HG02970 (cell line): ENCODE measurements around the gene SULT1E1.

Source experiments
- ATAC-seq: cut with Tn5 transposase; IDR thresholded peaks from one replicate; pipeline ENCODE4 v1.9.1; 2021; ENCODE audit warnings: mild to moderate bottlenecking, moderate library complexity, moderate number of reproducible peaks; ENCODE audit not compliant: unreplicated experiment, low FRiP score

SULT1E1 gene, protein sequence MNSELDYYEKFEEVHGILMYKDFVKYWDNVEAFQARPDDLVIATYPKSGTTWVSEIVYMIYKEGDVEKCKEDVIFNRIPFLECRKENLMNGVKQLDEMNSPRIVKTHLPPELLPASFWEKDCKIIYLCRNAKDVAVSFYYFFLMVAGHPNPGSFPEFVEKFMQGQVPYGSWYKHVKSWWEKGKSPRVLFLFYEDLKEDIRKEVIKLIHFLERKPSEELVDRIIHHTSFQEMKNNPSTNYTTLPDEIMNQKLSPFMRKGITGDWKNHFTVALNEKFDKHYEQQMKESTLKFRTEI

DNA sequence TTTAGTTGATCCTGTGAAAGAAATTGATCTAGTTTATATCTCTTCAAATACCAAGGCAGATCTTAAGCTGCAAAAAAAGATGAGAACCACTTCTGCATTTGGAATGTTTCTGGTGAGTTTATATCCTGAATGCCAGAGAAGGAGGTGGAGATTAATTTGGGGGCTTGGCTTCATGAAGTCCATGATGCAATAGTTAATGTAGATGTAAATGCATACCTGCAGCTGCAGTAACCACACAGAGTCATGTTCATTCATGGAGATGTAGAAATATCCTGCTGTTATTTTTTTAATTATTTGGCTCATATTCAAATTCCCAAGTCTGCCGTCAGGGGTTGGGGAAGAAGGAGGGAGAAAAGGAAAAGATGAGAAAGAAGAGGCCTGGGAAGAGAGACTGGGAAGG is at the start of gene SULT1E1:
Gene SULT1E1, minus strand, starts transcription at position 94 of the 400 bp plus-strand sequence. CDS start 2,501 bp downstream, outside the sequence.
- ATAC-seq, result no peak

GRCh38 chr4:69909195-69909594 is 49.2 kb upstream of the SULT1E1 start:
- no peak for ATAC-seq

DNA sequence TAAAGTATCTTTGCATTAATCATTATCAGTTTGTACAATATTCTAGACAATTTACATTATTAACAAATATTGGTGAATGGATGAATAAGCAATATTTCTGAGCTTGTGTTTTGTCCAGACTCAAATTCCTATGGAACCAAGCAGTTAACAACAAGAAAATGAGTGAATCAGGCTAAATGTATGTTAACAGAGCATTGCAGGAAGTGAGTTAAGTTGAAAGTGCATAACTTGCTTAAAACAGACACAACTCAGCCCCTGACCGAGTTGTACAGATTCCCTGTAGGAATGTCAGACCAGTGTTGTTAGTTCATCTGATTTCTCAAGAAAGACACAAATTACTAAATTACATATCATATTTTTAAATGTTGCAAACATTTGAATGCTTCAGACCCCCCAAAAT is 47.2 kb upstream of the SULT1E1 start:
- no peak for ATAC-seq

GRCh38 chr4:69896530-69897116 is 36.7 kb upstream of the SULT1E1 start:
- ATAC-seq, result no peak

- ATAC-seq, result no peak
Measured at GRCh38 chr4:69894721-69895120, 34.8 kb upstream of the SULT1E1 start.

- no peak for ATAC-seq
Measured at GRCh38 chr4:69894186-69894585, 34.2 kb upstream of the SULT1E1 start.

- no peak for ATAC-seq
Measured at GRCh38 chr4:69888336-69888735, 28.4 kb upstream of the SULT1E1 start.

GRCh38 chr4:69882150-69882549 is 22.2 kb upstream of the SULT1E1 start:
- ATAC-seq, result no peak

- peak; percentile 67 for ATAC-seq
Measured at GRCh38 chr4:69881173-69881773, 21.3 kb upstream of the SULT1E1 start.

DNA sequence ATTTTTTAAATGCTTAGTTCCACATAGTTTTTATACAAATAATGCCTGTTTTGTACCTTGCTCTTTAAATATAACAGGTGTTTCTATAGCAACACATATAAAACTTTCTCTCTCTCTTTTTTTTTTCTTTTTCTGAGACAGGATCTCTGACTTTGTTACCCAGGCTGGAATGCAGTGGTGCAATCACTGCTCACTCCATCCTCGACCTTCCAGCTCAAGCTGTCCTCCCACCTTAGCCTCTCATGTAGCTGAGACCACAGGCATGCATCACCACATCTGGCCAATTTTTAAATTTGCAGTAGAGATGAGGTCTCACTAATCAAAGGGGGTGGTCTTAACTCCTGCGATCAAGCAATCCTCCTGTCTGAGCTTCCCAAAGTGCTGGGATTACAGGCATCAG is 18.3 kb upstream of the SULT1E1 start:
- no peak for ATAC-seq

DNA sequence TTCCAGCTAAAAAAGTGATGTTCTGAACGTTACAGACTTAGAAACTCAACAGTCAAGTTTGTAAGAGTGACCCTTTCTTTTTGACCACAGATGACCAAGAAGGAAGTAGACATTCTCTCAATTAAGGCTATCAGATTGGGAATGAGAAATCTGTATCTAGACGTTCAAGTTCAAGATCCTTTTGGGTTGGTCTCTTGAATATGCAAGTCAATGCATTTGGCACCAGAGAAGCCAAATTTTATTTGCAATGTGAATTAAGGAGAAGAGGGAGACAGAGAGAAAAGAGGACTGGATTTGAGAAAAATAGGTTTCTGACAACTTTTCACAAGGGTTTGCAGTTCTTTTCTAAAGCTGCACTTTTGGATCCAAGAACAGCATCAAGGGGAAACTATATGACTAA is 17.5 kb upstream of the SULT1E1 start:
- ATAC-seq, result no peak

DNA sequence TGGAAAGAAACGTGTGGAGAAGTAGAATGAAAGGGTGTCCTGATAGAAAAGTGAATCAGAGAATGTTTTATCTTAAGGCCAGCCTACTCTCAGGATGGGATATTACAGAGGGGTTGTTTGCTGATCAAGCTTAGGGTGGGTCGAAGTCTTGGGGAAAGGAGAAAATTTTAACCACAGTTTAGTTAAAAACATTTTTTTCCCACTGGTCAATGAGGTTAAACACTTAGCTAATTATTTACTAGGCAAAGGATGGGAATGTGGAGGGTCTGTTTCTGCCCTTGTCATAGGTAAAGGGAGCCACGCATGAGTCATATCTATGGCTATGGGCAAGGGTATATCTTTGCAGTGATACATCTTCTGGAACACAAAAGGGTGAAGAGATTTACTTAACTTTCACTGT is 16.1 kb upstream of the SULT1E1 start:
- ATAC-seq, result no peak

DNA sequence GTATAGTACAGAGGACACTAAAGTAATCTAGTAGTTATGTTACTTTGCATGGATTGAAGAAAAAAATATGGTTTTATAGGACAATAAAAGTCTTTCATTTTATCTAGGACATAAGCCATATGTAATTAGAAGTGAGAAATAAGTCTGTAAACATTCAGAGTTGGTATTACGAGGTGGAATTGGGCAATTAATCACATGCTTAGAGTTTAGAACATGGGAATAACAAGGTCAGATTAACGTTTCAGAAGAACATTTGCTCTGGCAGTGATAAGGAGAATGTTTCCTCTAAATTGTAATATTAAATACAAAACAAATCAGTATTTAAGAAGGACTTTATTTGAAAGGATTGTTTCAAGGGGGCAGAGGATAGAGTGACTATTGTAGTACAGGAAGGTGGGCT is 15.6 kb upstream of the SULT1E1 start:
- no peak for ATAC-seq

DNA sequence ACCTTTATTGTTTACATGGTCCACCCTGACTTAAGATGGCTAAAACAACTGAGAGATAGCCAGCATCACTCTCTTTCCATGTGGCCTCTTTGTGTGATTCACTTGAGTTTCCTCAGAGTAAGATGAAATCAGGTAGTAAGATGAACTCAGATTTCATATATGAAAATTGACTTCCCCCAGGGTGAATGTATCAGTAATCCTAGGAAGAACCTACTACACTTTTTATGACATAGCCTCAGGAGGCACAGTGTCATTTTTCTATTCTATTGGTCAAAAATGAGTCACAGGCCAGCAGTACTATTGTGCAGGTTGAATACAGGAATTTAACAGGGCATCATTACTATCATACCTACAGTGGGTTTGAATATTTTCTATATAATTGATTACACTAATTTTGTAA is 14.6 kb upstream of the SULT1E1 start:
- ATAC-seq, result no peak

DNA sequence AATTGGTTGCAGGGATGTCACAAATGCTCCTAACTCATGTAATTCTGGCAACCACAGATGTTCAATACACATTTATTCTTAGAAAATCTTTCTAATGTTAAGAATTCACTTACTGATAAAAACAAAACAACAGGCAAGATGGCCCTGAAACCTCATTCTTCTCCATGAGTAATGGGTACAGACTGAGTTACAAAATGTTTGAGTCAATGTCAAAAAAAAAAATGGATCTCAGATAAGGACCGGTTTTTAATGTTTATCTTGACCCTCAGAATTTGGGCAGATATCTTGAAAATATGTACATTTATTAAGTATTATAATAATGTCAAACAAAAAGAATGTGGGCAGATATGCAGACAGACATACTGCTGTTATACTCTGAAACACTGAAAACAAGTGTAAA is 1.8 kb upstream of the SULT1E1 start:
- ATAC-seq, result no peak

GRCh38 chr4:69860521-69861298 is 765 bp upstream of the SULT1E1 start:
- no peak for ATAC-seq

DNA sequence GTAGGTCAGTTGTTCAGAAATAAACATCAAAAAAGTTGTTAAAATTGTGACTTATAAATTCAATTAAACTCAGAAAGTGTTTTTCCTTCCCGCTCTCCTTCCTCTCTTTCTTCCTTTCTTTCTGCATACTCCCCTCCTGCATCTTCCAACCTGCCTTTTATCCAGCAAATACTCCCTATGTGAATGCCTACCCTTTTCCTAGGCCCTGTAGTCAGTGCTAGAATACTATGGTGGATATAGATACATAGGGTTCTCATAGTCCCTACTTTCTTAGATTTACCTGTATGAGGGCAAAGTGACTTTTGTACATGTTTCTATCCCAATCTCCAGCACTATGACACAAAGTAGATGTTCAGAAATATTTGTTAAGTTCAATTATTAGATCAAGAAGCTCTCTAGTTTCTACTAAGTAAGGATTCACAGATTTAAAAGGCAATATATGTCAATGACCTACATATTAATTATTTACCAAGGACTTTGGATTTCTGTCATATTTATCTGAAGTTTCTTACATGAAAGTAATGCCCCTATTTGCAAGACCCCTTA is 732 bp downstream of the SULT1E1 start:
- no peak for ATAC-seq

- no peak for ATAC-seq
Measured at GRCh38 chr4:69858690-69859089, 1.3 kb downstream of the SULT1E1 start.

- no peak for ATAC-seq
Measured at GRCh38 chr4:69855822-69856221, 4.1 kb downstream of the SULT1E1 start.

GRCh38 chr4:69849969-69850368 is 10.0 kb downstream of the SULT1E1 start:
- ATAC-seq, result peak; percentile 75

GRCh38 chr4:69849297-69849696 is 10.6 kb downstream of the SULT1E1 start:
- ATAC-seq, result no peak
